GM23248 (cell line): ENCODE data around the gene SMIM45.

Source experiments
- DNase-seq: peaks from one replicate; pipeline ENCODE4 v3.0.0-alpha.2; 2015
- H2AFZ ChIP-seq: fragments of 200-600 bp; sonication (generic); 2 replicates; pipeline ENCODE4 v1.6.1; 2016; ENCODE audit warnings: antibody characterized with exemption
- H3F3A ChIP-seq: fragments of 200-600 bp; sonication (generic); 2 replicates; pipeline ENCODE4 v1.6.1; 2016; ENCODE audit warnings: mild to moderate bottlenecking, antibody characterized with exemption, mixed run types; ENCODE audit not compliant: insufficient read depth
- H3K27ac ChIP-seq: fragments of 200-600 bp; sonication (generic); 2 replicates; pipeline ENCODE4 v1.5.1; 2016; ENCODE audit warnings: mild to moderate bottlenecking
- H3K27me3 ChIP-seq: fragments of 200-600 bp; sonication (generic); replicated peaks from 2 replicates; pipeline ENCODE4 v1.6.1; 2016; ENCODE audit warnings: mild to moderate bottlenecking; ENCODE audit not compliant: insufficient read depth
- H3K36me3 ChIP-seq: fragments of 200-600 bp; sonication (generic); 2 replicates; pipeline ENCODE4 v1.6.1; 2016; ENCODE audit warnings: low read depth, mild to moderate bottlenecking
- H3K4me1 ChIP-seq: fragments of 200-600 bp; sonication (generic); 2 replicates; pipeline ENCODE4 v1.6.1; 2016; ENCODE audit warnings: mild to moderate bottlenecking; ENCODE audit not compliant: insufficient read depth
- H3K4me2 ChIP-seq: fragments of 200-600 bp; sonication (generic); one replicate; pipeline ENCODE4 v1.6.1; 2016; ENCODE audit warnings: mild to moderate bottlenecking; ENCODE audit not compliant: unreplicated experiment
- H3K4me3 ChIP-seq: fragments of 200-600 bp; sonication (generic); 2 replicates; pipeline ENCODE4 v1.5.1; 2016; ENCODE audit warnings: mild to moderate bottlenecking
- H3K79me2 ChIP-seq: fragments of 200-600 bp; sonication (generic); 2 replicates; pipeline ENCODE4 v1.6.1; 2016; ENCODE audit warnings: mild to moderate bottlenecking; ENCODE audit not compliant: insufficient read depth
- H3K9ac ChIP-seq: fragments of 200-600 bp; sonication (generic); 2 replicates; pipeline ENCODE4 v1.6.1; 2016; ENCODE audit warnings: mild to moderate bottlenecking
- H3K9me2 ChIP-seq: fragments of 200-600 bp; sonication (generic); 2 replicates; pipeline ENCODE4 v1.6.1; 2016; ENCODE audit warnings: mixed run types, mild to moderate bottlenecking, moderate library complexity; ENCODE audit not compliant: insufficient read depth
- H3K9me3 ChIP-seq: fragments of 200-600 bp; sonication (generic); one replicate; pipeline ENCODE4 v1.6.1; 2017; ENCODE audit warnings: low read depth
- H4K20me1 ChIP-seq: fragments of 200-600 bp; sonication (generic); 2 replicates; pipeline ENCODE4 v1.6.0; 2016; ENCODE audit not compliant: insufficient read depth
- EZH2 ChIP-seq: fragments of 200-600 bp; sonication (generic); IDR thresholded peaks from 2 replicates; pipeline ENCODE4 v1.6.1; 2018; ENCODE audit warnings: antibody characterized with exemption, mild to moderate bottlenecking; ENCODE audit not compliant: insufficient read depth, poor library complexity, severe bottlenecking
- EZH2phosphoT487 ChIP-seq: fragments of 200-600 bp; sonication (generic); IDR thresholded peaks from 2 replicates; pipeline ENCODE4 v1.6.1; 2018; ENCODE audit warnings: antibody characterized with exemption, moderate library complexity, mild to moderate bottlenecking, low read depth; ENCODE audit not compliant: insufficient read depth
- WGBS, 2 experiments: methylation state at CpG; one replicate each; pipeline ENCODE4 v1.1.6; 2015 to 2017; ENCODE audit warnings: low lambda C conversion rate in 2 of 2, low coverage in 1 of 2; ENCODE audit errors: missing lambda C conversion rate in 2 of 2; 5-methylcytosine and 5-hydroxymethylcytosine counted together
- in situ Hi-C: fragments of 300-500 bp; cut with MboI; formaldehyde crosslinking; loops from 2 replicates; pipeline ENCODE4 v1.15.0; 2020

The SMIM45 gene

GRCh38 chr22:41913842-41914534 lies 38.0 kb upstream of the SMIM45 start:
- H3K79me2 ChIP-seq = no peaks in the 10 kb centered on the region
- 4 to 8% methylated on average over 34 to 68 of the region's 79 CpGs for WGBS, 2 experiments
- no peak overlapping the region for H3K4me3 ChIP-seq
- peak; percentile 18 for DNase-seq
- 0 out of 2 replicates have a peak, but pooled peaks cover 12% of the 10 kb centered on the region for H3F3A ChIP-seq
- no peak overlapping the region for H2AFZ ChIP-seq
- no peaks in the 10 kb centered on the region for H3K9me2 ChIP-seq
- H3K4me2 ChIP-seq = no peak overlapping the region
- no peaks in the 10 kb centered on the region for H4K20me1 ChIP-seq
- TF ChIP-seq EZH2 (peak; percentile 8), EZH2phosphoT487 (no peak)
- peaks cover 5% of the 10 kb centered on the region for H3K4me1 ChIP-seq
- H3K9ac ChIP-seq = no peak overlapping the region
- H3K36me3 ChIP-seq = no peaks in the 10 kb centered on the region
- peaks cover 57% of the 10 kb centered on the region for H3K27me3 ChIP-seq
- H3K9me3 ChIP-seq = no peaks in the 10 kb centered on the region
- in situ Hi-C loops = no loop called here
- no peak overlapping the region for H3K27ac ChIP-seq

- no peak overlapping the region for H3K27ac ChIP-seq
- DNase-seq = no peak
- no peaks in the 10 kb centered on the region for H3K9me3 ChIP-seq
- no peaks in the 10 kb centered on the region for H3K79me2 ChIP-seq
- H3K9ac ChIP-seq = no peak overlapping the region
- no peaks in the 10 kb centered on the region for H3K9me2 ChIP-seq
- peaks cover 57% of the 10 kb centered on the region for H3K27me3 ChIP-seq
- H2AFZ ChIP-seq = no peak overlapping the region
- TF ChIP-seq EZH2 = no peak
- no peak; the same call in 1 of the 2 replicates for TF ChIP-seq EZH2phosphoT487
- peak overlapping the region; percentile 37; the same call in 1 of the 2 replicates for H3K4me3 ChIP-seq
- H3F3A ChIP-seq = 0 out of 2 replicates have a peak, but pooled peaks cover 12% of the 10 kb centered on the region
- H3K4me2 ChIP-seq = peak overlapping the region; percentile 37
- 1 to 3% methylated on average over 33 to 39 of the region's 67 CpGs for WGBS, 2 experiments
- in situ Hi-C loops = no loop called here
- no peaks in the 10 kb centered on the region for H3K36me3 ChIP-seq
- H3K4me1 ChIP-seq = peaks cover 5% of the 10 kb centered on the region
- H4K20me1 ChIP-seq = no peaks in the 10 kb centered on the region
Observed at GRCh38 chr22:41914611-41915034, 37.3 kb upstream of the SMIM45 start.

- peaks cover 57% of the 10 kb centered on the region for H3K27me3 ChIP-seq
- no peak within 1 kb of the TSS for H3K9ac ChIP-seq
- H3K4me2 ChIP-seq = peak within 1 kb of the TSS; percentile 37
- H3K27ac ChIP-seq = no peak within 1 kb of the TSS
- TF ChIP-seq EZH2 (peak; percentile 64), EZH2phosphoT487 (no peak)
- in situ Hi-C loops = no loop called here
- no peaks in the 10 kb centered on the region for H3K9me2 ChIP-seq
- H4K20me1 ChIP-seq = no peaks in the 10 kb centered on the region
- no peaks in the 10 kb centered on the region for H3K36me3 ChIP-seq
- DNase-seq = peak; percentile 71
- no peak within 1 kb of the TSS for H2AFZ ChIP-seq
- no peaks in the 10 kb centered on the region for H3K9me3 ChIP-seq
- H3K79me2 ChIP-seq = no peaks in the 10 kb centered on the region
- H3K4me1 ChIP-seq = peaks cover 5% of the 10 kb centered on the region
- 4 to 6% methylated on average over 34 to 61 of the region's 63 CpGs for WGBS, 2 experiments
- 0 out of 2 replicates have a peak, but pooled peaks cover 12% of the 10 kb centered on the region for H3F3A ChIP-seq
- peak within 1 kb of the TSS; percentile 37; the same call in 1 of the 2 replicates for H3K4me3 ChIP-seq
Observed at GRCh38 chr22:41915035-41915785, 36.7 kb upstream of the SMIM45 start, which contains the start of gene SHISA8. Gene SHISA8 (minus strand): TSS chr22:41915074. CDS start chr22:41914667, 407 bp downstream.

GRCh38 chr22:41915786-41916493 lies 36.0 kb upstream of the SMIM45 start:
- Histone ChIP-seq H3K27ac (no peak overlapping the region), H3K9me2 (no peaks in the 10 kb centered on the region), H3K79me2 (no peaks in the 10 kb centered on the region), H3F3A (0 out of 2 replicates have a peak, but pooled peaks cover 12% of the 10 kb centered on the region), H3K4me2 (no peak overlapping the region), H3K27me3 (peaks cover 50% of the 10 kb centered on the region), H3K9ac (no peak overlapping the region), H3K9me3 (no peaks in the 10 kb centered on the region), H3K4me1 (peaks cover 2% of the 10 kb centered on the region), H4K20me1 (no peaks in the 10 kb centered on the region), H2AFZ (no peak overlapping the region), H3K4me3 (no peak overlapping the region), H3K36me3 (no peaks in the 10 kb centered on the region)
- no peak for DNase-seq
- in situ Hi-C loops = no loop called here
- no peak for TF ChIP-seq EZH2
- 0 out of 2 replicates have a peak, but pooled peaks have one; percentile 35 for TF ChIP-seq EZH2phosphoT487
- WGBS, 2 experiments = 37 to 42% methylated on average over 9 to 11 of the region's 11 CpGs
